CD1c-positive myeloid dendritic cell (primary cell): Measurements from ENCODE around the gene FGR.

Experiments used
- DNase-seq: peaks from one replicate; pipeline ENCODE4 v3.0.0-alpha.2; 2016; ENCODE audit errors: extremely low spot score

Gene FGR

GRCh38 chr1:27616441-27616840, 18.5 kb downstream of the FGR start:
- DNase-seq, result no peak

GRCh38 chr1:27615346-27616192, 19.4 kb downstream of the FGR start:
- DNase-seq, result no peak

GRCh38 chr1:27614625-27615344, 20.2 kb downstream of the FGR start:
- no peak for DNase-seq

GRCh38 chr1:27614043-27614624, 20.9 kb downstream of the FGR start:
- no peak for DNase-seq

GRCh38 chr1:27612718-27613117, 22.3 kb downstream of the FGR start:
- no peak for DNase-seq

GRCh38 chr1:27611450-27611849, 23.5 kb downstream of the FGR start:
- no peak for DNase-seq

GRCh38 chr1:27609618-27610240, 25.3 kb downstream of the FGR start:
- no peak for DNase-seq

- no peak for DNase-seq
Observed at GRCh38 chr1:27609210-27609555, 25.8 kb downstream of the FGR start.

- DNase-seq, result no peak
Observed at GRCh38 chr1:27607239-27607804, 27.7 kb downstream of the FGR start.

- DNase-seq, result no peak
Observed at GRCh38 chr1:27606708-27607238, 28.2 kb downstream of the FGR start.

- peak; percentile 61 for DNase-seq
Observed at GRCh38 chr1:27605796-27606707, 28.9 kb downstream of the FGR start.

GRCh38 chr1:27605300-27605766, 29.7 kb downstream of the FGR start:
- DNase-seq, result no peak

GRCh38 chr1:27604579-27605299, 30.2 kb downstream of the FGR start:
- DNase-seq, result no peak

- DNase-seq, result peak; percentile 93
Observed at GRCh38 chr1:27603681-27604578, 31.1 kb downstream of the FGR start, which contains the start of gene AHDC1. Gene AHDC1 (minus strand): TSS chr1:27604144. CDS start chr1:27552115, 52,029 bp downstream.

GRCh38 chr1:27603309-27603680, 31.7 kb downstream of the FGR start:
- DNase-seq, result no peak

GRCh38 chr1:27602462-27603308, 32.3 kb downstream of the FGR start:
- DNase-seq, result no peak

- DNase-seq, result no peak
Observed at GRCh38 chr1:27601771-27602461, 33.1 kb downstream of the FGR start.
